Neuronal stem cell (in vitro differentiated cells): ENCODE data around the gene FOXO3.
A peak's percentile ranks its signal among the peaks of the same experiment; 100 is the strongest.

Experiments
- DNase-seq: peaks from one replicate; pipeline ENCODE4 v3.0.0-alpha.2; 2013; ENCODE audit warnings: low spot score
- H2AFZ ChIP-seq: one replicate; pipeline ENCODE4 v1.6.1; 2013; ENCODE audit warnings: mild to moderate bottlenecking, low read length, inconsistent platforms
- H2AK5ac ChIP-seq: 2 replicates; pipeline ENCODE4 v1.6.1; 2013; ENCODE audit warnings: low read depth, mild to moderate bottlenecking, inconsistent platforms, low read length, moderate library complexity, mixed read lengths
- H2BK120ac ChIP-seq: 2 replicates; pipeline ENCODE4 v1.6.1; 2013; ENCODE audit warnings: low read depth, mild to moderate bottlenecking, inconsistent platforms, low read length, moderate library complexity, mixed read lengths
- H2BK12ac ChIP-seq: one replicate; pipeline ENCODE4 v1.6.1; 2013; ENCODE audit warnings: low read length, inconsistent platforms
- H2BK15ac ChIP-seq: 2 replicates; pipeline ENCODE4 v1.6.1; 2013; ENCODE audit warnings: mild to moderate bottlenecking, low read length, inconsistent platforms, mixed read lengths
- H2BK5ac ChIP-seq: one replicate; pipeline ENCODE4 v1.6.1; 2013; ENCODE audit warnings: inconsistent platforms, mild to moderate bottlenecking, low read length, moderate library complexity
- H3K14ac ChIP-seq: one replicate; pipeline ENCODE4 v1.6.1; 2013; ENCODE audit warnings: low read length, inconsistent platforms
- H3K18ac ChIP-seq: 2 replicates; pipeline ENCODE4 v1.6.1; 2013; ENCODE audit warnings: low read length, inconsistent platforms
- H3K23ac ChIP-seq: 2 replicates; pipeline ENCODE4 v1.6.1; 2013; ENCODE audit warnings: low read depth, mild to moderate bottlenecking, mixed read lengths, low read length, inconsistent platforms; ENCODE audit not compliant: poor library complexity
- H3K27ac ChIP-seq: replicated peaks from 3 replicates; pipeline ENCODE4 v1.5.1; 2013; ENCODE audit warnings: low read length, inconsistent platforms
- H3K27me3 ChIP-seq, 3 experiments: 2 replicates each; pipeline ENCODE4 v1.6.1; 2013; ENCODE audit warnings: low read length in 3 of 3, mild to moderate bottlenecking in 2 of 3, inconsistent platforms in 1 of 3, low read depth in 1 of 3, mixed read lengths in 1 of 3, moderate library complexity in 1 of 3; ENCODE audit not compliant: control insufficient read depth in 3 of 3, insufficient read depth in 3 of 3
- H3K36me3 ChIP-seq, 2 donors: replicated peaks in 1 of 2; 2 replicates each; pipeline ENCODE4 v1.6.1; 2013; ENCODE audit warnings: low read length in 2 of 2; ENCODE audit not compliant: control insufficient read depth in 2 of 2, insufficient read depth in 2 of 2
- H3K4ac ChIP-seq: 2 replicates; pipeline ENCODE4 v1.6.1; 2013; ENCODE audit warnings: inconsistent platforms, mild to moderate bottlenecking, low read length, moderate library complexity
- H3K4me1 ChIP-seq, 2 donors: 1 replicate in 1 of 2; 2 replicates in 1 of 2; pipeline ENCODE4 v1.6.1; 2013; ENCODE audit warnings: low read length in 2 of 2, low read depth in 1 of 2; ENCODE audit not compliant: control insufficient read depth in 2 of 2, insufficient read depth in 1 of 2
- H3K4me2 ChIP-seq: one replicate; pipeline ENCODE4 v1.6.1; 2013; ENCODE audit warnings: mild to moderate bottlenecking, low read length, inconsistent platforms; ENCODE audit not compliant: insufficient read depth, poor library complexity, severe bottlenecking
- H3K4me3 ChIP-seq, 2 donors: 2 replicates each; pipeline ENCODE4 v1.5.1; 2013; ENCODE audit warnings: low read length in 2 of 2, mild to moderate bottlenecking in 2 of 2, inconsistent platforms in 1 of 2, moderate library complexity in 1 of 2
- H3K79me1 ChIP-seq: one replicate; pipeline ENCODE4 v1.6.1; 2013; ENCODE audit warnings: low read depth, mild to moderate bottlenecking, inconsistent platforms, low read length, moderate library complexity
- H3K9ac ChIP-seq: one replicate; pipeline ENCODE4 v1.6.1; 2013; ENCODE audit warnings: mild to moderate bottlenecking, low read depth, low read length, inconsistent platforms; ENCODE audit not compliant: poor library complexity
- H3K9me3 ChIP-seq, 2 donors: replicated peaks in 1 of 2; 2 replicates each; pipeline versions ENCODE3 to v1.6.1; 2013; ENCODE audit warnings: low read length in 2 of 2, mild to moderate bottlenecking in 2 of 2, inconsistent platforms in 1 of 2, low read depth in 1 of 2, mixed read lengths in 1 of 2, moderate library complexity in 1 of 2; ENCODE audit not compliant: control insufficient read depth in 2 of 2, insufficient read depth in 1 of 2
- H4K8ac ChIP-seq: one replicate; pipeline ENCODE4 v1.6.1; 2013; ENCODE audit warnings: low read depth, mild to moderate bottlenecking, inconsistent platforms, low read length, moderate library complexity
- H4K91ac ChIP-seq: one replicate; pipeline ENCODE4 v1.6.1; 2013; ENCODE audit warnings: low read length, low read depth, mild to moderate bottlenecking, inconsistent platforms; ENCODE audit not compliant: poor library complexity
- WGBS, 2 donors: extraction: QIAGEN DNeasy Blood & Tissue Kit; methylation state at CpG; one replicate each; pipeline ENCODE4 v1.1.7; 2013; ENCODE audit warnings: missing lambda C conversion rate in 2 of 2, mixed read lengths in 1 of 2; ENCODE audit not compliant: insufficient read length in 2 of 2, insufficient replicate concordance in 1 of 2; ENCODE audit errors: extremely low coverage in 2 of 2; 5-methylcytosine and 5-hydroxymethylcytosine counted together

FOXO3 gene

GRCh38 chr6:108584323-108584722, 23.6 kb downstream of the FOXO3 start:
- peaks cover 22 to 34% of the 10 kb centered on the region in 2 donors for H3K4me1 ChIP-seq
- H3K9ac ChIP-seq, result no peak overlapping the region

GRCh38 chr6:108585359-108585758, 24.6 kb downstream of the FOXO3 start:
- no peaks in the 10 kb centered on the region for H3K27me3 ChIP-seq
- no peak overlapping the region for H3K4me2 ChIP-seq
- H3K36me3 ChIP-seq, result no peaks in the 10 kb centered on the region
- no peaks in the 10 kb centered on the region for H3K79me1 ChIP-seq
- no peak overlapping the region for H3K18ac ChIP-seq
- H4K91ac ChIP-seq, result no peak overlapping the region
- H3K14ac ChIP-seq, result no peak overlapping the region
- H2AFZ ChIP-seq, result no peak overlapping the region
- no peak overlapping the region for H3K4me3 ChIP-seq
- no peak overlapping the region for H4K8ac ChIP-seq
- no peak overlapping the region for H2BK15ac ChIP-seq
- peaks cover 21 to 39% of the 10 kb centered on the region in 2 donors for H3K4me1 ChIP-seq
- H2BK120ac ChIP-seq, result no peak overlapping the region
- no peak overlapping the region for H2AK5ac ChIP-seq
- no peak overlapping the region for H3K23ac ChIP-seq
- no peaks in the 10 kb centered on the region for H3K9me3 ChIP-seq
- DNase-seq, result no peak
- H3K9ac ChIP-seq, result no peak overlapping the region
- no peak overlapping the region for H2BK5ac ChIP-seq
- no CpG with 5 or more reads among the region's 2 CpGs for WGBS, 2 donors
- no peak overlapping the region for H3K27ac ChIP-seq
- H3K4ac ChIP-seq, result no peak overlapping the region
- no peak overlapping the region for H2BK12ac ChIP-seq

More at GRCh38 chr6:108584323-108584722, 23.6 kb downstream of the FOXO3 start:
- no CpG with 5 or more reads among the region's 5 CpGs for WGBS, 2 donors
- Histone ChIP-seq H2BK12ac (no peak overlapping the region), H3K4me3 (no peak overlapping the region), H3K18ac (no peak overlapping the region), H3K4ac (no peak overlapping the region), H3K27ac (no peak overlapping the region), H2BK15ac (no peak overlapping the region), H2AFZ (no peak overlapping the region), H3K9me3 (peaks cover 0 to 3% of the 10 kb centered on the region in 2 donors), H3K79me1 (no peaks in the 10 kb centered on the region), H3K27me3 (no peaks in the 10 kb centered on the region), H3K23ac (no peak overlapping the region), H4K8ac (no peak overlapping the region), H2AK5ac (no peak overlapping the region), H2BK120ac (no peak overlapping the region), H2BK5ac (no peak overlapping the region), H3K4me2 (no peak overlapping the region), H4K91ac (no peak overlapping the region), H3K36me3 (no peaks in the 10 kb centered on the region), H3K14ac (no peak overlapping the region)
- no peak for DNase-seq

GRCh38 chr6:108585921-108586536, 25.3 kb downstream of the FOXO3 start:
- Histone ChIP-seq H3K18ac (no peak overlapping the region), H3K4me2 (no peak overlapping the region), H2BK12ac (no peak overlapping the region), H3K4me1 (peaks cover 16 to 32% of the 10 kb centered on the region in 2 donors), H3K9ac (no peak overlapping the region), H3K4ac (no peak overlapping the region), H2AFZ (no peak overlapping the region), H2BK5ac (no peak overlapping the region), H2BK120ac (no peak overlapping the region), H3K4me3 (no peak overlapping the region), H3K14ac (no peak overlapping the region), H3K27ac (no peak overlapping the region), H2BK15ac (no peak overlapping the region), H3K36me3 (no peaks in the 10 kb centered on the region), H4K91ac (no peak overlapping the region), H2AK5ac (no peak overlapping the region), H3K79me1 (no peaks in the 10 kb centered on the region), H3K9me3 (no peaks in the 10 kb centered on the region), H3K23ac (no peak overlapping the region), H3K27me3 (no peaks in the 10 kb centered on the region), H4K8ac (no peak overlapping the region)
- no CpG with 5 or more reads among the region's 6 CpGs for WGBS, 2 donors
- DNase-seq, result no peak

DNA sequence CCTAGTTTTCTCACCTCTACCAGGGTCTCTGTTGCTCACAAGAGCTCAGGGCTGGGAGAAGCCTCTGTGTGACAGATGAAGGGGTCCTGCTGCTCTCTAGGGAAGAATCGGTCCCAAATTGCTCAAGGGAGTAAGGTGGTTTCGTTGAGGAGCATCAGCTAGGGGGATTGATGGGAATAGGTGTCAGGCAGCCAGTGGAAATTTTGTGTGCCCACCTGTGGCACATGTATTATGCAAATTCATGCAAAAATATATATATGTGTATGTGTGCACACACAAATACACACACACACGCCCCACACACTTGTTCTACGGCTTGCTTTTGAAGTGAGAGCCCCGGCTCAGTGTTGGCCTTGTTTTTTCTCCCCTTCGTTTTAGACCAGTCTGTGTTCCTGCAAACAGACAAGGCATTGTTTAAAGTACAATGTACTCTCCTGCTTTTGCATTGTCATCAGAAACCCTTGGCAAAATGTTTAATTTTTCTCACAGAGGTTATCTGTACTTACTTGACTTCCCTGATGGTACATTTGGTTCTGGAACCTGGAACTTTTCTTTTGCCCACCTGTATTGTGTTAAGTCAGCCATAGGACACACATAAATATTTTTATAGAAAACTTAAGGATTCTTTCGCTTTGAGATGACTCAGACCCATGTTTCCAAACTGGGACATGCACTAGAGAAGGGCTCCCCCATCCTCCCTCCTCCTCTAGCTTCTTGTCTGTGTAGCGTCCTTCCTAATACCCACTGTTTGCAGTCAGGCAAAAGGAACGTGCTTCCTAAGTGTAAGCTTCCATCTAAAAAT, 26.7 kb downstream of the FOXO3 start:
- Histone ChIP-seq H3K9ac (no peak overlapping the region), H2AFZ (no peak overlapping the region), H3K36me3 (no peaks in the 10 kb centered on the region), H3K4me2 (no peak overlapping the region), H4K8ac (no peak overlapping the region), H3K79me1 (no peaks in the 10 kb centered on the region), H3K23ac (no peak overlapping the region), H3K4me3 (no peak overlapping the region), H3K27ac (peak overlapping the region; percentile 36), H3K27me3 (no peaks in the 10 kb centered on the region), H3K18ac (no peak overlapping the region), H3K4ac (no peak overlapping the region), H2BK120ac (no peak overlapping the region), H2AK5ac (no peak overlapping the region), H4K91ac (no peak overlapping the region), H2BK5ac (no peak overlapping the region), H2BK15ac (no peak overlapping the region), H2BK12ac (no peak overlapping the region), H3K14ac (no peak overlapping the region), H3K4me1 (peaks cover 13 to 28% of the 10 kb centered on the region in 2 donors), H3K9me3 (no peaks in the 10 kb centered on the region)
- WGBS, 2 donors, result no CpG with 5 or more reads among the region's 9 CpGs
- no peak for DNase-seq
